GM13976 (cell line): Measurements from ENCODE around the gene ERCC4.

Experiments
- DNase-seq: peaks from one replicate; pipeline ENCODE4 v3.0.0; 2012; ENCODE audit warnings: low spot score
- CTCF ChIP-seq: IDR thresholded peaks from 2 replicates; pipeline ENCODE4 v1.5.1; 2012; ENCODE audit warnings: borderline replicate concordance, mild to moderate bottlenecking; ENCODE audit not compliant: insufficient read depth; ENCODE audit errors: extremely low read depth, missing control alignments, control extremely low read depth
- in situ Hi-C: fragments of 300-500 bp; cut with MboI; formaldehyde crosslinking; loops from one replicate; pipeline ENCODE4 v1.12.0; 2022; ENCODE audit warnings: low sequenced_read_pairs, mixed read lengths, inconsistent platforms; ENCODE audit not compliant: unreplicated experiment

The ERCC4 gene

GRCh38 chr16:13928646-13929045, 8.7 kb downstream of the ERCC4 start:
- no peak for TF ChIP-seq CTCF
- in situ Hi-C loops: loop anchor here (10.0 to 25.0 kb wide), 2 partner anchors 356 to 609 kb away; no protein-coding TSS in a partner anchor
- DNase-seq: no peak

- no peak for TF ChIP-seq CTCF
- DNase-seq: no peak
- in situ Hi-C loops: loop anchor here (25.0 kb wide), 1 partner anchor 605 kb away; no protein-coding TSS in a partner anchor
Measured at GRCh38 chr16:13931845-13932244, 11.9 kb downstream of the ERCC4 start.

GRCh38 chr16:13935408-13935807, 15.5 kb downstream of the ERCC4 start:
- no peak for DNase-seq
- in situ Hi-C loops: loop anchor here (25.0 kb wide), 1 partner anchor 602 kb away; no protein-coding TSS in a partner anchor
- no peak for TF ChIP-seq CTCF

GRCh38 chr16:13936155-13936554, 16.2 kb downstream of the ERCC4 start:
- TF ChIP-seq CTCF: no peak
- in situ Hi-C loops: loop anchor here (25.0 kb wide), 1 partner anchor 601 kb away; no protein-coding TSS in a partner anchor
- no peak for DNase-seq

GRCh38 chr16:13936596-13937081, 16.7 kb downstream of the ERCC4 start:
- TF ChIP-seq CTCF: no peak
- DNase-seq: no peak

GRCh38 chr16:13937411-13937810, 17.5 kb downstream of the ERCC4 start:
- no peak for TF ChIP-seq CTCF
- no peak for DNase-seq
- in situ Hi-C loops: loop anchor here (25.0 kb wide), 1 partner anchor 600 kb away; no protein-coding TSS in a partner anchor

More at GRCh38 chr16:13936596-13937081, 16.7 kb downstream of the ERCC4 start:
- in situ Hi-C loops: loop anchor here (25.0 kb wide), 1 partner anchor 601 kb away; no protein-coding TSS in a partner anchor
